Stimulated activated CD8-positive, alpha-beta memory T cell treated with anti-CD3 and anti-CD28 coated beads, Interleukin-7, amount 100 ng/mL, for 4 hours (primary cell): ENCODE results near the gene EPHA3.

Experiments used
- DNase-seq, 2 donors: peaks; one replicate each; pipeline ENCODE4 v3.0.0-alpha.2; 2020; ENCODE audit warnings: low read depth in 2 of 2

EPHA3 gene

DNA sequence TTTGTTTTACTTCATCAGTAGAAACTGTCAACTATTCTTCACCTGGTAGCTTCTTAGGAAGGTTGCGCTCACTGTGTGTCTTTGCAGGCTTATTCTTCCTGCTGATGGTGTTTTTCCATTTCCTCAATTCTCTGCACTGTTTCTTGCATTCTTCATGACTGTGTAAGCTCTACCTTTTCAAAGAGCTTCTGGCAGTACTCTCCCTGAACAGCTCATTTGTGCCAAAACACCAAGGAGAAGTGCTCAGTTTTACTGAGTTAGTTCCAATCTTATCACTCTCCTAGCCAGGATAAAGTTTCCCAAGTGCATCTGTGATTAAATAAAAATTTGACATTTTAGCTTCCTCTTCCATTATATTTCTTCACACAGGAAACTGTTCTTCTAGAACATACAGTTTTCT, 339.8 kb downstream of the EPHA3 start:
- DNase-seq = no peak

DNA sequence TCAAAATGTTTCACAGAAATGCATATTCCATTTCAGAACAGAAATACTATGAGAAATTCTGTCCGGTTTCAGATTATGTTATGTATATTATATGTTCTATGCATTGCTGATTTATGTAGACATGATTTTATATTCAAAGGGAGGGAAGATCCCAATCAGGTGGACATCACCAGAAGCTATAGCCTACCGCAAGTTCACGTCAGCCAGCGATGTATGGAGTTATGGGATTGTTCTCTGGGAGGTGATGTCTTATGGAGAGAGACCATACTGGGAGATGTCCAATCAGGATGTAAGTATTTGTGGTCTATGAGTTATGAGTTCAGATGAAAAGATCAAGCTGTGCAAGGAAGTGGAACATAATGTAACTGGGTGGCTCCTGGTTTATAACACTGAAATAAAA, 341.7 kb downstream of the EPHA3 start:
- DNase-seq = no peak

DNA sequence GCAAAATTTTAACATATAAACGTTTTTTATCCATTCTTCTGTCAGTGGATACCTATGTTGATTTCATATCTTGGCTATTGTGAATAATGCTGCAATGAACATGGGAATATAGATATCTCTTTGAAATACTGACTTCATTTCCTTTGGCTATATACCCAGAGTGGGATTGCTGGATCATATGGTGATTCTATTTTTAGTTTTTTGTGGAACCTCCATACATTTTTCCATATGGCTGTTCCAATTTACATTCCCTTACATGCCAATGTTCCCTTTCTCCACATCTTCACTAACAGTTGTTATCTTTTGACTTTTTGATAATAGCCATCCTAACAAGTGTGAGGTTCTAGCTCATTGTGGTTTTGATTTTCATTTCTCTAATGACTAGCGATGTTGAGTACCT, 344.6 kb downstream of the EPHA3 start:
- DNase-seq = no peak

DNA sequence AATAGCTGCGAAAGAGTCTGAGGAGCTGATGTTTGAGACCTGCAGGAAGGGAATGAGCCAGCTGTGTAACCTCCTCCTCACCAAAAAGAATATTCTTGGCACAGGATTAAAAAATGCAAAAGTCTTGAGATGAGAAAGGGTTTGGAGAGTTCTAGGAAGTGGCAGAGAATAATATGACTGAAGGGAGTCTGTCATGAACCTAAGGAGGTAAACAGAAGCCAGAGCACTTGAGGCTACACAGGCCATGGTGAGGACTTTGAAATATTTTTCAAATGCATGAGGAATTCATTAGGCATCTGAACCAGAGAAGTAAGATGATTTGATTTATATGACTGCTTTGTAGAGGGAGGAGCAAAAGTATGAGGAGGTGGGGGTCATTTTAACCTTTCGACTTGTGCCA, 347.8 kb downstream of the EPHA3 start:
- DNase-seq = no peak

DNA sequence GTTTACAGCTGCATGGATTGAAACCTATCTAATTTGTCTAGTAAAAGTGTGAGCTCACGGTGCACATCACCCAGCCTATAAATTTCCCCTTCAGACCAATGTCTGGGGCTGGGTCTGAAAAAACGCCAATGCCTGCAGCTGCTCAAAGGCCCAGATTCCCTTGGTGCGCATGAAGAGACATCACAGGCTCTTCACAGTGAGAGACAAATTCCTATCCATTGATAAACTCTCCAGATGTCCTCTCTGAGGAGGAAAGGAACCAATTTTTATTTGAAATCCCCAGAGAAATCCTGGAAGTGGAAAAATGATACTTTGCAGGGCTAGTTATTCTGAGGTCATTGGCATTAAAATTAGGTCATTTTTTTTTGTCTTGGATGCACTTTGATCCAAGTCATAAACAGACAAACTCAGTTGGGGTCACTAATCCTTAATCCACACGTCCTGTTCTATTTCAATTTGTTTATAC, 360.5 kb downstream of the EPHA3 start:
- DNase-seq = no peak

DNA sequence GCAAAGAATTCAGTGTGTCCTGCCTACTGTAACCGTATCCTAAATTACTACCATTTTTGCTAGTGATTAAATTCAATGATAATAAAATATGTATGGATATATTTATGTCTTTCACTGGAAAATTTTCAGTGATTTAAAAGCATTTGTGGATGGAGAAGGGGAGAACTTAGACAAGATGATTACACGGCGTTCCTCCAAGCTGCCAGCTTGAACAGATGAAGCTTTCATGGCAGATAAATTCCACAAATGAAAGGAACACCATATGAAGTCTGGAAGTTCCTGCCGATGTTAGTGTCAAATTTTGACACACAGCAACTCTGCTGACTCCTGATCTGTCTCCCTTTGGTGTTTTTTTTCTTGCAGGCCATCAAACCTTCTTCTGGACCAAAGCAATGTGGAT, 364.7 kb downstream of the EPHA3 start:
- no peak for DNase-seq

DNA sequence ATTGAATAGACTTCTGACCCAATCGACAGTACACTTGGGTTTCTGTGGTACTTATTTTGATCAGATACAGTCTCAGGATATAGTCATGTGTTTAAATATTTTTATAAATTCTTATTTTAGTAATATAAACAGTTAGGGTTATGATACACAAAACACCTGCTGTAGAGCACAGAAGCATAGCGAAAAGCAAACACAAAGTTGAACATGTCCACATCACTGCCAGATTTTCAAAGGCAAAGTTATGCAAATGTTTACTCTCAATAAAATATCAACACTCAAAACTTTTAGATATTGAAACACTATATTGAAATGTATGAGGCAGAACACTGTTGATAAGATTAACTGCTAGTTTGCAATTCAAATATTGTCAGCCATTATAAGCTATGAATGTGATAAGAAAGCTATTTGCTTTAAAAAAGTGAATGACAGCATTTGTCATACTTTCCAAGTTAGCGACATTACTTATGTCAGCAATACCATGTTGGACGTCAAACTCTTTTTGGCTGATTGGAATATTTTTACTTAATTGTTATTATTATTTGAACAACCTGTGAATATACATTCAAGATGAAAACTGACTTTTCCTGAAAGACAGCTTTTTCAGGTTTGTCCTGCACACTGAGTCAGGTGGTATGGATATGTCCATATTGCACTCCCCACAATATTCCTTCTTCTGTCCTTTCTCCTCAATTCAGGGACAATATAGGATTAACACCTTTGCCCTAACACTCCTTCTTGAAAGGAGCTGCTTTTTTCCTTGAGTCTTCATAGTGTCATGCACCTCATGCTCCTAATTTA, 367.1 kb downstream of the EPHA3 start:
- no peak for DNase-seq

DNA sequence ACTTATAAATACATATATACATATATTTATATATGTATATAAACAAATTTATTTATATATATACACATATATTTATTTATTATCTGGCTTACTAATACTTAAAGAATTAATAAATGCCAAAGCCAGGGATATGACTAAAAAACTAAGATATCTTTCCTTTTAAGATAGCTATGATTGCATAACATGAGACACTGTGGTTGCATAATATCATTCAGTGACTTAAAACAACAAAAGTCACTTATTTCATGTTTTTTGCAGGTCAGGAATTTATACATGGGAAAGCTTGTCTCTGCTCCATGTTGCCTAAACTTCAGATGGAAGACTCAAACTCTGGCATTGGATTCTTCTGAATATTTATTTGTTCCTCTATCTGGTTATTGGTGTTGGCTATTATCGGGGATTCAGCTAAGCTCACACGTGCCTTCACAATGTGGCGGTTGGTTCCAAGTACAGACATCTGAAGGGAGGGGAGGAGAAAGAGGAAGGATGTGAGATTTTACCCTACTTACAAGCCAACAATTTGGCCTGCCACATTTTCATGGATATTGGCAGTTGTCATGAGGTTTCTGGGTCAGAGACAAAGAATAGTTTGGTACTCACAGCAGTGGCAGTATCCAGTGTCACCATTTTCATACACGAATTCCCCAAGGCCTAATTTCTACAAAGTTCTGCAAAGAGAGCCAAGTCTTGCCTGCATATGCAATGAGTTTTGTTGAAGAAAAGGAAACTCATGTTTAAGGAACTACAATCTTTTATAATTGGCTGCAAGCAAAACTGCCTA, 381.6 kb downstream of the EPHA3 start:
- DNase-seq = no peak

DNA sequence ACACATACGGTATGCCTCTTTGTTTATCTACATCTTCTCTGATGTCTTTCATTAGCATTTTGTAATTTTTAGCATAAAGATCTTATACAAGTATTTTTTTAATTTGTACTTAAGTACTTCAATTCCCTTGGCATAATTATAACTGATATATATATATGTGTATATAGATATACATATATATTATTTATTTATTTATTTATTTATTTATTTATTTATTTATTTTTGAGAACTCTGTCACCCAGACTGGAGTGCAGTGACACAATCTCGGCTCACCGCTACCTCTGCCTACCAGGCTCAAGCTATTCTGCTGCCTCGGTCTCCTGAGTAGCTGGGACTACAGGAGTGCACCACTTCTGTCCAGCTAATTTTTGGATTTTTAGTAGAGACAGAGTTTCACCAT, 382.7 kb downstream of the EPHA3 start:
- DNase-seq = no peak

DNA sequence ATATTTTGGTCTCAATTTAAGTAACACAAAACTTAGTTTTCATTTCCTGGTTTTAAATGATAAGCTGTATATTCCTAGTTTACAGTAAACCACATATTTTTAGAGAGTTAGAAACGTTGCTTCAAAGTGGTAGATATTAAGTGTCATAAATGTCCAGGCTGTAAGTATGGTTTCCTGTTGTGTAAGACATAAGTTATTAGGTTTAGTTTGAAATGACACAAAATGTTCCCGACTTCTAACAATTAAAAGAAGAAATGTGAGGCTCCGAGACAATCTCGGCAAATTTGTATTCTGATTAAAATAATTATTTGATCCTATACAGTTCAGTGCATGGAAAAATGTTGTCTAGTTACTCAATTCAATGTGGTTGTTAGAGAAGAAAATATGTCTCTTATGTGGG, 387.3 kb downstream of the EPHA3 start:
- no peak for DNase-seq

DNA sequence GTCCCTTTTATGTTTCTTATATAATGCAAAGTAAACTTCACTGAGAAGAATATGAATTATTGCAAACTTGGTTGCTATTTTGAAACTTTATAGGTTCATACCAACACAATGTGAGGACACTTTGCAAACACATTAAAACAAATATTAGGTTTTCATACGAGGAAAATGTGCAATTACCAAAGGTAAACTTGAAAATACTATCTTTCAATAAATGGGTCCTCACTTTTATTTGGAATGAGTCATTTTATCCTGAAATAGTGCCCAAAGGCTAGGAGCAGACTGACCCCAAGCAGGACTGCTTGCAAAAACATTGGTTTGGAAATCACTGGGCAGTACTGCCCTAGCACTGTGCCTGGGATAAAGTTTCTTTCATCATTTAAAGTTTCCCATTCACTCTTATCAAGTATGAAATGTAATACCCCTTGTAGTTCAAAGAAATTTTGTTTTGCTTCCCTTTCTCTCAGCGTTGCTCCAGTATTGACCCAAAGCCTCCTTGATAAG, 396.5 kb downstream of the EPHA3 start:
- DNase-seq = no peak

DNA sequence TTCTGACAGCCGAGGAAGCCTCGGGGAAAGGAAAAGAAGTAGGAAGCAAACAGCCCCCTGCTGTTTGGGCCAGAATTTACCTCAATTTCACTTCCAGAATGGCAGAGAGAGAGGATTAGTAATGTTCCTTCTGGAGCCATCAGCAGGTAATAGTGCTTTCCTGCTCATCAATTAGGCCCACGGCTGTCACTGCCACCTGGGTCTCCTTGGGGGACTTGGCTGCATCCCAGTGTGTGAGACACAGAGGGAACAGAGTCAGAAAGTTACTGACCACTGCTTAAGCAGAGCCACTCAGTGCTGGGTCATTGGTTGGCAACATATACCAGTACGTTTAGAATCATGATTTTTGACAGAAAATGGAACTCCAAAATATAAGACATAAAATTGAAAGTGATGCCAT, 397.0 kb downstream of the EPHA3 start:
- no peak for DNase-seq

DNA sequence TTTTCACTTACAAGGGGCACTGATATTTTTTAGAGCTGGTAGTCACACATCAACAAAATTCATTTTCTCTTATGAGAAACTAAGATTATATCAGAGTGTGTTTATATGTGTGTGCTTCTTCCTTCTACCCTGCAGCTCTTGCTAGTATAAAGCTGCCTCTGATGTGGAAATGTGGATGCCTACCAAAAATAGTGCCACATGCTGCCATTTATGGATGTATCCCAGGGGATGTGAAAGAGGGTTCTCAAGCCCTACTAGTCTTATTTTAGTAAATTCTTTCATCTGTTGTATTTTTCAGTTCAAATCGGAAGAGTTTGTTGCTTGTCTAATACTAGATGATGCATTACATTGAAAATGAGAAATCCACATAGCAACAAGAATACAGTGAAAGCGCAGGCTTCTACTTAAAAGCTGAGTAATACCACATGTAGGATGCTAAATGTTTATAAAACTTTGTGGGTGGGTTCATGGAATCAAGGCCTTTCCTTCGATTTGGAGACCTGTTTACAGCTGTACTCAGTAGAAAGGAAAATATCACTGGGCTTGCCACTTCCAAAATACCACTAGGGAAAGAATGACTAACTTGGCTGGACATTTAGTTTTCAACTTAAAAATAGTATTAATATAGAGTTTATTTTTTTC, 399.2 kb downstream of the EPHA3 start:
- DNase-seq = no peak

DNA sequence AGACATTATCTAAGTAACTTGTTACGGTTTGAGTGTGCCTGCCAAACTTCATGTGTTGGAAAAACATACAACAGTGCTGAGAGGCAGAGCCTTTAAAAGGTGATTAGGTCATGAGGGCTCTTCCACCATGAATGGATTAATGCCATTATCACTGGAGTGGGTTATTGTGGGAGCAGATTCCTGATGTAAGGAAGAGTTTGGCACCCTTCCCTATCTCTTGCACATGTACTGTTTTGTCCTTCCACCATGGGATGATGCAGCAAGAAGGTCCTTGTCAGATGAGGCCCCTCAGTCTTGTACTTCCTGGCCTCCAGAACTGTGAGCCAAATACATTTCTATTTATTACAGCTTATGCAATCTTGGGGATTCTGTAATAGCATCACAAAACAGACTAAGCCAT, 413.9 kb downstream of the EPHA3 start:
- DNase-seq = no peak

DNA sequence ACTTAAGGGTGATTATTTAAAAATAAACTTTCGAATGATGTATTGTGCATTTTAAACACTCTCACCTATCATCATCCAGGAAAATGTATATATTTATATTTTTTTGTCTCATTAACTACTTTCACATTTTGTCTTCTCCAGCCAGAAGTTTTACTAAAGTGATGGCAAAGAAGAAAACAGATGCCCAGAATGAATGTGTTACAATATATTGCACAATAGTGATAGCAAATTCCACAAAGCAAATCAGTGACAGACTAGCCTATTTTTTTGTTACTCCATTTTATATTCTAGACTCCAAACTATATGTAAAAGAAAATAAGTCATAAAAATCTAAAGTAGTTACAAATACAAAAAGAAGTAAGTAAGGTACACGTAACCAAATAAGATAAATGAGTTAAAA, 414.7 kb downstream of the EPHA3 start:
- no peak for DNase-seq

DNA sequence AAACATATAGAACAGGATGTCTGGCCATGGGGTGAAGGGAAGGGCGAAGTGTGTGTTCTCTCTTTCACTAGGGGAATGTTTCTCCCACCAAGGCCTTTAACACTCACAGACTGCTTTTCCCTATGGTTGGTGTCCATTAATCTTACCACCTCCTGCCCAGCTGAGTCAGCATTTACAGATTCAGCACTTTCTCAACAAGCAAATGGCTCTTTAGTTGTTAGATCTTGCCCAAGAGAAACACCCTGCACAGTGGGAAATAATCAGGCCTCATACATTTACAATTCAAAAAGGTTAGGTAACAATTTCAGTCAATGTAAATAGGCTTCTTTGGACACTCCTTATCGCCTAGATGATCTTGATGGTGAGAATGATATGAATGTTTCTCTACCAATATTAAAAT, 418.2 kb downstream of the EPHA3 start:
- DNase-seq = no peak

DNA sequence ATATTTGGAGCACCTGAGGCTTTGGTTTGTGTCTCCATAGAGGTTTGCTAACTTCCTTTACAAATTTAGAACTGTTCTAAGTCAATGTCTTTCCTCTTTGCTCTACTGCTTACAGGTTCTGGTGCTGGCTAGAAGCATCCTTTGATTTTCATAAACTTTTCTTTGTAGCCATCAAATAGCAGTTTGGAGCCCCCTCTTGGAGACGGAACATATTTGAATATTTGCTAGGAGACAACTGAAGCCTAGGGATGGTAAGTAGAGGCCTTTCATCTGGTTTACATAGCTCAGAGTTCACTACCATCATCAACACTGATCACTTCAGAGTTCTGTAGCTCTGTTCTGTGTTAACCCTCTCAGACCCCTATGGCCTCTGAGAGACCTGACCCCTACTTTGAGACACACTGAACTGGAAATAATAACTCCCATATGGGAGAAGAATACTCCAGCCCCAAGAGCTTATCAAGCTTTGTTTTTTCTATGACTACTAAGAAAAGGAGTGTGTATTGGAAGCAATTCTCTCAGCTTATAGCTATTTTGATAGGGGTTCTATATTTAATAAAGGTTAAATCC, 420.4 kb downstream of the EPHA3 start:
- no peak for DNase-seq
